PC-9 (cell line): ENCODE data around the gene DNAH6. TPM values are rescaled to one million over a fixed set of nuclear protein-coding genes. Genes with fewer than 3 reads are reported as not detected.

Source experiments
- BruUV-seq: library from RNA; stranded (reverse); fragments of 400-500 nt; replicated peaks from 2 replicates; lab custom pipeline; 2021; lab: Mats Ljungman, UMichigan
- CTCF ChIA-PET: fragments of 300-600 bp; sonication (Branson Sonifier 250); formaldehyde crosslinking; loops from one replicate; lab custom pipeline; 2022; ENCODE audit warnings: antibody characterized with exemption; lab: Charles Lee
- POLR2A ChIA-PET: fragments of 300-600 bp; sonication (Branson Sonifier 250); formaldehyde crosslinking; loops from one replicate; lab custom pipeline; 2022; ENCODE audit warnings: antibody characterized with exemption; ENCODE audit not compliant: unreplicated experiment; lab: Charles Lee
- DNase-seq, 2 experiments: peaks; one replicate each; pipeline versions ENCODE4 v3.0.0 to v3.0.0-alpha.2; 2015 to 2022; ENCODE audit warnings: mixed read lengths in 1 of 2
- H2AFZ ChIP-seq: fragments of 200-600 bp; sonication (generic); 2 replicates; pipeline ENCODE4 v1.8.1; 2017; ENCODE audit warnings: antibody characterized with exemption
- H3F3A ChIP-seq: fragments of 200-600 bp; sonication (generic); 2 replicates; pipeline ENCODE4 v1.8.1; 2017; ENCODE audit warnings: antibody characterized with exemption, mild to moderate bottlenecking, low read depth; ENCODE audit not compliant: insufficient read depth
- H3K27ac ChIP-seq: fragments of 200-600 bp; sonication (generic); 2 replicates; pipeline ENCODE4 v1.6.1; 2016; ENCODE audit warnings: mixed run types
- H3K27me3 ChIP-seq: fragments of 200-600 bp; sonication (generic); 2 replicates; pipeline ENCODE4 v1.6.1; 2016; ENCODE audit warnings: low read depth, mixed run types; ENCODE audit not compliant: insufficient read depth
- H3K36me3 ChIP-seq: fragments of 200-600 bp; sonication (generic); 2 replicates; pipeline ENCODE4 v1.6.1; 2016; ENCODE audit warnings: low read depth, mixed run types
- H3K4me1 ChIP-seq: fragments of 200-600 bp; sonication (generic); replicated peaks from 2 replicates; pipeline ENCODE4 v1.6.1; 2016; ENCODE audit warnings: mixed run types; ENCODE audit not compliant: insufficient read depth
- H3K4me2 ChIP-seq: fragments of 200-600 bp; sonication (generic); 2 replicates; pipeline ENCODE4 v1.6.1; 2017; ENCODE audit warnings: mixed run types
- H3K4me3 ChIP-seq: fragments of 200-600 bp; sonication (generic); 2 replicates; pipeline ENCODE4 v1.6.1; 2016; ENCODE audit warnings: mixed run types
- H3K79me2 ChIP-seq: fragments of 200-600 bp; sonication (generic); 2 replicates; pipeline ENCODE4 v1.6.1; 2017; ENCODE audit warnings: low read depth, mixed run types
- H3K9me2 ChIP-seq: fragments of 200-600 bp; sonication (generic); 2 replicates; pipeline ENCODE4 v1.8.1; 2017; ENCODE audit warnings: mild to moderate bottlenecking; ENCODE audit not compliant: insufficient read depth
- H3K9me3 ChIP-seq: fragments of 200-600 bp; sonication (generic); 2 replicates; pipeline ENCODE4 v1.8.1; 2016; ENCODE audit warnings: low read depth; ENCODE audit not compliant: insufficient read depth
- H4K20me1 ChIP-seq: fragments of 200-600 bp; sonication (generic); 2 replicates; pipeline ENCODE4 v1.8.1; 2017; ENCODE audit not compliant: insufficient read depth
- CTCF ChIP-seq: fragments of 200-600 bp; sonication (generic); conservative IDR thresholded peaks from 2 replicates; pipeline ENCODE4 v1.6.1; 2017; ENCODE audit warnings: mixed run types, antibody characterized with exemption, mild to moderate bottlenecking, moderate library complexity
- EZH2 ChIP-seq: fragments of 200-600 bp; sonication (generic); IDR thresholded peaks from 2 replicates; pipeline ENCODE4 v1.8.0; 2017; ENCODE audit warnings: antibody characterized with exemption, low read depth
- intact Hi-C: fragments of 100-400 bp; cut with micrococcal nuclease; formaldehyde crosslinking; loops from one replicate; pipeline ENCODE4 v1.10.0; 2022; ENCODE audit not compliant: unreplicated experiment
- total RNA-seq: library from RNA; stranded (reverse); gene quantifications from 2 replicates; pipeline ENCODE4 v1.2.3, GENCODE V29; 2021

DNAH6 gene
- total RNA-seq, 1 experiment from 2014 or later: not detected

GRCh38 chr2:84805250-84805958 lies 289.1 kb downstream of the DNAH6 start:
- H3K9me2 ChIP-seq: no peaks in the 10 kb centered on the region
- H3K4me3 ChIP-seq: no peak overlapping the region
- CTCF ChIA-PET: no interaction called here
- H3K27ac ChIP-seq: no peak overlapping the region
- BruUV-seq: no TSS peak
- DNase-seq: no peak
- intact Hi-C loops: no loop called here
- H3K36me3 ChIP-seq: no peaks in the 10 kb centered on the region
- POLR2A ChIA-PET: no interaction called here
- no peaks in the 10 kb centered on the region for H4K20me1 ChIP-seq
- no peaks in the 10 kb centered on the region for H3K9me3 ChIP-seq
- TF ChIP-seq CTCF: no peak
- no peak for TF ChIP-seq EZH2
- H3K27me3 ChIP-seq: peaks cover 5% of the 10 kb centered on the region; the same call in 1 of the 2 replicates
- no peak overlapping the region for H3K4me2 ChIP-seq
- H3K4me1 ChIP-seq: no peaks in the 10 kb centered on the region; the same call in 1 of the 2 replicates
- H3F3A ChIP-seq: no peaks in the 10 kb centered on the region
- H3K79me2 ChIP-seq: no peaks in the 10 kb centered on the region
- no peak overlapping the region for H2AFZ ChIP-seq

- intact Hi-C loops: no loop called here
- DNase-seq: peak; percentile 27 to 60
- Histone ChIP-seq H3K4me1 (no peaks in the 10 kb centered on the region; the same call in 1 of the 2 replicates), H3K27me3 (peaks cover 8% of the 10 kb centered on the region; the same call in 1 of the 2 replicates), H2AFZ (no peak overlapping the region), H3K4me2 (no peak overlapping the region), H3F3A (no peaks in the 10 kb centered on the region), H3K79me2 (no peaks in the 10 kb centered on the region), H3K4me3 (no peak overlapping the region), H3K9me3 (no peaks in the 10 kb centered on the region), H3K27ac (no peak overlapping the region), H3K36me3 (no peaks in the 10 kb centered on the region), H3K9me2 (no peaks in the 10 kb centered on the region), H4K20me1 (no peaks in the 10 kb centered on the region)
- no TSS peak for BruUV-seq
- POLR2A ChIA-PET: no interaction called here
- TF ChIP-seq EZH2 (no peak), CTCF (no peak)
- CTCF ChIA-PET: no interaction called here
Observed at GRCh38 chr2:84807063-84807485, 290.8 kb downstream of the DNAH6 start.

GRCh38 chr2:84808279-84808678 lies 292.0 kb downstream of the DNAH6 start:
- no peak overlapping the region for H3K27ac ChIP-seq
- no peak for TF ChIP-seq CTCF
- TF ChIP-seq EZH2: no peak
- H3K4me1 ChIP-seq: no peaks in the 10 kb centered on the region; the same call in 1 of the 2 replicates
- CTCF ChIA-PET: no interaction called here
- no peaks in the 10 kb centered on the region for H3K36me3 ChIP-seq
- no peaks in the 10 kb centered on the region for H3F3A ChIP-seq
- intact Hi-C loops: no loop called here
- no peak overlapping the region for H2AFZ ChIP-seq
- H3K4me2 ChIP-seq: no peak overlapping the region
- no TSS peak for BruUV-seq
- H3K9me3 ChIP-seq: no peaks in the 10 kb centered on the region
- no peak overlapping the region for H3K4me3 ChIP-seq
- peaks cover 18% of the 10 kb centered on the region; the same call in 1 of the 2 replicates for H3K27me3 ChIP-seq
- no peaks in the 10 kb centered on the region for H3K79me2 ChIP-seq
- POLR2A ChIA-PET: no interaction called here
- H4K20me1 ChIP-seq: no peaks in the 10 kb centered on the region
- no peak for DNase-seq
- no peaks in the 10 kb centered on the region for H3K9me2 ChIP-seq
